Nucleus accumbens (tissue), 56 donors: ENCODE measurements around the gene RALGPS1.

Experiments
- DNase-seq, 56 donors: peaks; one replicate each; lab custom pipeline; 2025; lab: John Stamatoyannopoulos, UW

RALGPS1 gene

GRCh38 chr9:127208416-127208815, 293.8 kb downstream of the RALGPS1 start:
- no peak for DNase-seq

GRCh38 chr9:127209220-127209619, 294.6 kb downstream of the RALGPS1 start:
- DNase-seq = no peak

GRCh38 chr9:127209948-127210640, 295.5 kb downstream of the RALGPS1 start:
- no peak for DNase-seq

GRCh38 chr9:127210851-127211730, 296.5 kb downstream of the RALGPS1 start:
- DNase-seq = no peak

GRCh38 chr9:127211983-127212382, 297.4 kb downstream of the RALGPS1 start:
- no peak for DNase-seq

GRCh38 chr9:127212453-127212852, 297.9 kb downstream of the RALGPS1 start:
- DNase-seq = no peak

- no peak for DNase-seq
These were observed 299.3 kb downstream of the RALGPS1 start for GRCh38 chr9:127213859-127214258.

- DNase-seq = peak in 23 of 56 donors; percentile 8 to 69 (median 22)
These were observed 300.1 kb downstream of the RALGPS1 start for GRCh38 chr9:127214421-127215267.

GRCh38 chr9:127215268-127216209, 301.0 kb downstream of the RALGPS1 start:
- no peak for DNase-seq

GRCh38 chr9:127216210-127216887, 301.8 kb downstream of the RALGPS1 start:
- DNase-seq = no peak

- no peak for DNase-seq
These were observed 302.3 kb downstream of the RALGPS1 start for GRCh38 chr9:127216888-127217217.

- no peak for DNase-seq
These were observed 304.2 kb downstream of the RALGPS1 start for GRCh38 chr9:127218818-127219217.

GRCh38 chr9:127219520-127219919, 304.9 kb downstream of the RALGPS1 start:
- DNase-seq = no peak

- no peak for DNase-seq
These were observed 307.1 kb downstream of the RALGPS1 start for GRCh38 chr9:127221695-127222094.

GRCh38 chr9:127222388-127223095, 308.0 kb downstream of the RALGPS1 start:
- DNase-seq = no peak

GRCh38 chr9:127223266-127223665, 308.7 kb downstream of the RALGPS1 start:
- DNase-seq = no peak

GRCh38 chr9:127223810-127224177, 309.2 kb downstream of the RALGPS1 start:
- DNase-seq = peak in 1 of 56 donors; percentile 31

- peak; percentile 44 to 92 (median 82) for DNase-seq
These were observed 309.7 kb downstream of the RALGPS1 start for GRCh38 chr9:127224178-127224882.
